AG09319 (cell line): Measurements from ENCODE around the gene KIAA0319L.

ENCODE experiments used
- DNase-seq: peaks from one replicate; pipeline ENCODE4 v3.0.0-alpha.2; 2010; ENCODE audit warnings: low read depth; ENCODE audit errors: extremely low read depth
- TF ChIP-seq, protein P1 (sequence below): IDR thresholded peaks from 2 replicates; pipeline ENCODE4 v1.5.1; 2011; ENCODE audit warnings: low read depth, mild to moderate bottlenecking, inconsistent platforms, low read length, moderate library complexity

The KIAA0319L gene

DNA sequence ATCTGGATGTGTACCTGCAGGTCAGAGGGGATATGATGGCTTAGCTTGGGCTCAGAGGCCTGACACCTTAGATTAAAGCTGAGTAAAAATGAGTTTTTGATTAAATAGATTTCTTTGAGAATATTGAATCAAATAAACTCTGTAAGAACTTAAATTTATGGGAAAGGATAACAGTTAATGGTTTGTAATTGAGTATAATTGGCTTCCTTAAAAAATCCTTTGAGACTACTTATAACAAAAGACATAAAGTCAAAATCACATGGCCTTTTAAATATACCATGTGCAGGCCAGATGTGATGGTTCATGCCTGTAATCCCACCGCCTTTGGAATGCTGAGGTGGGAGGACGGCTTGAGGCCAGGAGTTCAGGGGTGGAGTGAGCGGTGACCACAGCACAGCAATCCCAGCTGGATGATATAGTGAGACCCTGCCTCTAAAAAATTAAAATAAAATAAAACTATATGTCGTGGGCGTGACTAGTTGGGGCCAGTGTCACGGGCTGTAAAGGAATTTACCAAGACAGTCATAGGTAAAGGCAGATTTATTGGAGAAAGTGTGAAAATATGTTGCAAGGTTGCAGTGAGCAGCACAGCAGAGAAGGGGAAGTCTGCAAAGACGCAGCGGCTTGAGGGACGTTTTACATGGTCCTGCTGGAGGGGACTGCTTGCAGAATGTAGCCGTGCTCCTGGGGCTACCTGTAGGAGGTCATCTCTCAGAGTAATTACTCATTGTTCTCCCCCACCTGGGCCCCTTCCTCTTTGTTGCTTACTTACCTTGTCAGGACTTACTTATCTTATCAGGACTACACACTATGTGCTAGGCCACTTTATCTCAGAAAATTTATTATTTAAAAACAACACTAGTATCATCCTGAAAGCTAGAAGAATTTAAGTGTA lies 166.4 kb downstream of the KIAA0319L start:
- TF ChIP-seq, protein P1, sequence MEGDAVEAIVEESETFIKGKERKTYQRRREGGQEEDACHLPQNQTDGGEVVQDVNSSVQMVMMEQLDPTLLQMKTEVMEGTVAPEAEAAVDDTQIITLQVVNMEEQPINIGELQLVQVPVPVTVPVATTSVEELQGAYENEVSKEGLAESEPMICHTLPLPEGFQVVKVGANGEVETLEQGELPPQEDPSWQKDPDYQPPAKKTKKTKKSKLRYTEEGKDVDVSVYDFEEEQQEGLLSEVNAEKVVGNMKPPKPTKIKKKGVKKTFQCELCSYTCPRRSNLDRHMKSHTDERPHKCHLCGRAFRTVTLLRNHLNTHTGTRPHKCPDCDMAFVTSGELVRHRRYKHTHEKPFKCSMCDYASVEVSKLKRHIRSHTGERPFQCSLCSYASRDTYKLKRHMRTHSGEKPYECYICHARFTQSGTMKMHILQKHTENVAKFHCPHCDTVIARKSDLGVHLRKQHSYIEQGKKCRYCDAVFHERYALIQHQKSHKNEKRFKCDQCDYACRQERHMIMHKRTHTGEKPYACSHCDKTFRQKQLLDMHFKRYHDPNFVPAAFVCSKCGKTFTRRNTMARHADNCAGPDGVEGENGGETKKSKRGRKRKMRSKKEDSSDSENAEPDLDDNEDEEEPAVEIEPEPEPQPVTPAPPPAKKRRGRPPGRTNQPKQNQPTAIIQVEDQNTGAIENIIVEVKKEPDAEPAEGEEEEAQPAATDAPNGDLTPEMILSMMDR: no peak
- DNase-seq: no peak

DNA sequence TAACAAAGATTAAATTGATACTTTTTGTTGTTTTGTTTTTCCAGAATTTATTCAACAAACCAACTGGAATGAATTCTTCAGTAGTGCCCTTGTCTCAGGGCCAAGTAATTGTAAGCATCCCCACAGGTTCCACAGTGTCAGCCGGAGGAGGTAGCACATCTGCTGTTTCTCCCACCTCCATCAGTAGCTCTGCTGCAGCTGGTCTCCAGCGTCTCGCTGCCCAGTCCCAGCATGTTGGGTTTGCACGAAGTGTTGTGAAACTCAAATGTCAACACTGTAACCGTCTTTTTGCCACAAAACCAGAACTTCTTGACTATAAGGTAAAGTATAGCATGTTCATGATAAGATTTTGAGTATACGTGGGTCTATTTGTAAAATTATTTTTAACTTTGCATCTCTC lies 170.2 kb downstream of the KIAA0319L start:
- TF ChIP-seq, protein P1: no peak
- DNase-seq: no peak

DNA sequence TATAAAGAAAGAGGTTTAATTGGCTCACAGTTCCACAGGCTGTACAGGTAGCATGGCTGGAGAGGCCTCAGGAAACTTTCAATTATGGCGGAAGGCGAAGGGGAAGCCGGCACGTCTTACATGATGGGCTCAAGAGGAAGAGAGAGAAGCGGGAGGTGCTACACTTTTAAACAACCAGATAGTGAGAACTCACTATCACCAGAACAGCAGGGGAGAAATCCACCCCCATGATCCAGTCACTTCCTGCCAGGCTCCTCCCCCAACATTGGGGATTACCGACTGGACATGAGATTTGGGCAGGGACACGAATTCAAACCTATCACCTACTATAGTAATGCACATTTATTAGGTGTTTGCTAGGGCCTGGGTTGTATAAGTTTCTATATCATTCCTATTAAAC lies 170.9 kb downstream of the KIAA0319L start:
- TF ChIP-seq, protein P1: no peak
- no peak for DNase-seq
